Measurements from ENCODE around the gene HAUS5.

The HAUS5 gene

DNA sequence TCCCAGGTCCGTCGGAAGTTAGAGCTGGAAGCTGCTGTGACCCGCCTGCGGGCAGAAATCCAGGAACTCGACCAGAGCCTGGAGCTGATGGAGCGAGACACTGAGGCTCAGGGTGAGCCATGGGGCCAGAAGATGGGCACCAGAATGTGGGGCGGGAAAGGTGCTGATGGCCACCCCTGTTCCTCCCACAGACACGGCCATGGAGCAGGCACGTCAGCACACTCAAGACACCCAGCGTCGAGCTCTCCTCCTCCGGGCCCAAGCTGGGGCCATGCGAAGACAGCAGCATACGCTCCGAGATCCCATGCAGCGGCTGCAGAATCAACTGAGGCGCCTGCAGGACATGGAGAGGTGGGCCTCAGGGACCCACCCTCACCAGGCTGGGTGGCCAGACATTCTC, 2.5 kb downstream of the HAUS5 start:
- DNase-seq (ENCODE audit: low read depth), result no peak
- no peak overlapping the region for H3K4me3 ChIP-seq (ENCODE audit: low read depth, low read length)
- TF ChIP-seq, protein P1, sequence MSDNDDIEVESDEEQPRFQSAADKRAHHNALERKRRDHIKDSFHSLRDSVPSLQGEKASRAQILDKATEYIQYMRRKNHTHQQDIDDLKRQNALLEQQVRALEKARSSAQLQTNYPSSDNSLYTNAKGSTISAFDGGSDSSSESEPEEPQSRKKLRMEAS (IDR thresholded peaks at IDR 0.05; ENCODE audit: low read depth, low read length), result no peak
- TF ChIP-seq CTCF (IDR thresholded peaks at IDR 0.05; ENCODE audit: low read depth, low read length) (no peak), POLR2A (IDR thresholded peaks at IDR 0.05; ENCODE audit: extremely low read depth, insufficient read length) (no peak)

- DNase-seq (ENCODE audit: low read depth), result no peak
- no peak for TF ChIP-seq POLR2A (IDR thresholded peaks at IDR 0.05; ENCODE audit: extremely low read depth, insufficient read length)
- TF ChIP-seq CTCF (IDR thresholded peaks at IDR 0.05; ENCODE audit: low read depth, low read length), result no peak
- TF ChIP-seq, protein P1 (IDR thresholded peaks at IDR 0.05; ENCODE audit: low read depth, low read length), result no peak
- TF ChIP-seq MYC (IDR thresholded peaks at IDR 0.05; ENCODE audit: low read depth, low read length), result no peak
- no peak overlapping the region for H3K4me3 ChIP-seq (ENCODE audit: low read depth, low read length)
Observed at GRCh38 chr19:35618857-35619256, 6.3 kb downstream of the HAUS5 start.

DNA sequence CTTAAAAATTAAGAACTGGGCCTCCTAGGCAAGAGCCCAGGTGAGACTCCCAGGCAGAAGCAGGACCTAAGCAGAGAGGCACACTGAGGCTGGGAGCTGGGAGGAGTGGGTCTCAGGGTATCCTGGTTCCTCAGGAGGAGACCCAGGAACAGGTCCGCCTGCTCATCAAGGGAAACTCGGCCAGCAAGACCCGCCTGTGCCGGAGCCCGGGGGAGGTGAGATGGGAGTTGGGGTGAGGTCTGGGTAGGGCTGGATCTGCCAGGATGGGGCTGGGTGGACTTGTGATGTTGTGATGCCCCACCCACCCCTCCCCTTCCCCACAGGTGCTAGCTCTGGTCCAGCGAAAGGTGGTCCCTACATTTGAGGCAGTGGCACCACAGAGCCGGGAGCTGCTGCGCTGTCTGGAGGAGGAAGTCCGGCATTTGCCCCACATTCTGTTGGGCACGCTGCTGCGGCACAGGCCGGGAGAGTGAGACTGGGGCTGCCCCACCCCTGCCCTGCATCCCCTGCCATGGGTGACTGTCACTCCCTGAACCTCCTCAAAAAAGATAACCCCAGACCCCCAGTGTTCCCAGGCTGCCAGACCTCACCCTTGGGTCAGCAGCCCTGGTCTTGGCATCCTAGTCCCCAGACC, 6.9 kb downstream of the HAUS5 start:
- no peak for TF ChIP-seq MYC (IDR thresholded peaks at IDR 0.05; ENCODE audit: low read depth, low read length)
- TF ChIP-seq POLR2A (IDR thresholded peaks at IDR 0.05; ENCODE audit: extremely low read depth, insufficient read length), result no peak
- TF ChIP-seq CTCF (IDR thresholded peaks at IDR 0.05; ENCODE audit: low read depth, low read length), result no peak
- TF ChIP-seq, protein P1 (IDR thresholded peaks at IDR 0.05; ENCODE audit: low read depth, low read length), result no peak
- no peak overlapping the region for H3K4me3 ChIP-seq (ENCODE audit: low read depth, low read length)
- no peak for DNase-seq (ENCODE audit: low read depth)

DNA sequence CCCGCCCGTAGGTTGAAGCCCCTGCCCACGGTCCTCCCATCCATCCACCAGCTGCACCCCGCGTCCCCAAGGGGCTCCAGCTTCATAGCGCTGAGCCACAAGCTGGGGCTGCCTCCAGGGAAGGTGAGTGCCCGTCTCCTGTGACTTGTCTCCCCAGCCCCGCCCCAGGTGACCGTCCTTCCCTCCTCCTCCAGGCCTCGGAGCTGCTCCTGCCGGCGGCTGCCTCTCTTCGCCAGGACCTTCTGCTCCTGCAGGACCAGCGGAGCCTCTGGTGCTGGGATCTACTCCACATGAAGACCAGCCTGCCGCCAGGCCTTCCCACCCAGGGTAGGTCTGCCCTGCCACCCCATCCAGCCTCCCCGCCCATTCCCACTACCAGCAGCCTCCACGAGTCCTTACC, 7.5 kb downstream of the HAUS5 start:
- H3K4me3 ChIP-seq (ENCODE audit: low read depth, low read length), result no peak overlapping the region
- DNase-seq (ENCODE audit: low read depth), result no peak
- TF ChIP-seq CTCF (IDR thresholded peaks at IDR 0.05; ENCODE audit: low read depth, low read length) (no peak), POLR2A (IDR thresholded peaks at IDR 0.05; ENCODE audit: extremely low read depth, insufficient read length) (no peak), MYC (IDR thresholded peaks at IDR 0.05; ENCODE audit: low read depth, low read length) (no peak)
- TF ChIP-seq, protein P1 (IDR thresholded peaks at IDR 0.05; ENCODE audit: low read depth, low read length), result no peak

GRCh38 chr19:35621708-35622107, 9.2 kb downstream of the HAUS5 start:
- DNase-seq (ENCODE audit: low read depth), result no peak
- H3K4me3 ChIP-seq (ENCODE audit: low read depth, low read length), result no peak overlapping the region

GRCh38 chr19:35622750-35623149, 10.2 kb downstream of the HAUS5 start:
- no peak for DNase-seq (ENCODE audit: low read depth)
- H3K4me3 ChIP-seq (ENCODE audit: low read depth, low read length), result no peak overlapping the region
- no peak for TF ChIP-seq CTCF (IDR thresholded peaks at IDR 0.05; ENCODE audit: low read depth, low read length)

More at GRCh38 chr19:35621708-35622107, 9.2 kb downstream of the HAUS5 start:
- TF ChIP-seq, protein P1 (IDR thresholded peaks at IDR 0.05; ENCODE audit: low read depth, low read length), result no peak
- TF ChIP-seq MYC (IDR thresholded peaks at IDR 0.05; ENCODE audit: low read depth, low read length), result no peak

Measured in NB4 (cell line).